HL-60 (cell line): ENCODE data around the gene NATD1.

Experiments used
- GABPA ChIP-seq: IDR thresholded peaks from 2 replicates; pipeline ENCODE4 v1.6.1; 2012; ENCODE audit warnings: low read depth
- POLR2AphosphoS5 ChIP-seq: IDR thresholded peaks from 2 replicates; pipeline ENCODE4 v1.6.1; 2012; ENCODE audit warnings: low read depth
- SPI1 ChIP-seq: IDR thresholded peaks from 2 replicates; pipeline ENCODE4 v1.6.1; 2012; ENCODE audit warnings: low read depth, mild to moderate bottlenecking, borderline replicate concordance
- TF ChIP-seq, protein P1 (sequence below): IDR thresholded peaks from one replicate; pipeline ENCODE4 v1.5.1; 2011; ENCODE audit warnings: low read length, control low read depth, inconsistent platforms; ENCODE audit not compliant: insufficient read depth
- TF ChIP-seq, protein P2 (sequence below): IDR thresholded peaks from 2 replicates; pipeline ENCODE4 v1.6.1; 2012; ENCODE audit warnings: low read depth; ENCODE audit not compliant: insufficient replicate concordance

DNA sequence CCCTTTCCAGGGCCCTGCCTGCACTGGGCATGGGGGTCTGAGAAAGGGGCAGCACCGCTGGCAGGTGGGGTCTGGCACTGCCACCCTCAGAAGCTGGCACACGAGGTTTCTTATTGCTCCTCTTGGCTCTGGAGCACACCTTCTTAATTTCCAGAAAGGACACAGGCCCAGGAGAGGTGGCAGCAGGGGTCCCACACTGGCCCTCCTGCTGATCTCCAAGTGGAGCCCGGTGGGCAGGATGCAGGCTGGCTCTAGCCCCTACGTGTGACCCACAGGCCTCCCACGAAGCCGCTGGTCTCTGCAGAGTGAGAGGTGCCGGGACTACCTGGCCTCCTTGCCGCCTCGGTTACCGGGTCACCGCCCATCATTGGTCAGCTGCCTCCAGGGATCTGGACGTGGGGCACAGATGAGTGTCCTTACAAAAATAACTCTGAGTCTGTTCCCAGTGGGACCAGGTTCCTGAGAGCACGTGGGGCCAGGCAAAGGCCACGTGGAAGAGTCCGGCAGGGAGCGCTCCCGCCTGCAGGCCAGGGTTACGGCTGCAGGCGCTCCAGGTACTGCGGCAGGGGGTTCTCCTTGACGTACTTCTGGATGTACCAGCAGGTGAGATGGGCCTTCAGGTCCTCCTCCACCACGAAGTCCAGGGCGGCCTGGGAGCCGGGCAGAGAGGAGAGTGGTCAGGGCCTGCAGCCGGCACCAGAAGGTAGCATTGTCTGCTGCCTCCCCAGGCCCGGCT is 10.3 kb downstream of the NATD1 start:
- TF ChIP-seq, protein P1, sequence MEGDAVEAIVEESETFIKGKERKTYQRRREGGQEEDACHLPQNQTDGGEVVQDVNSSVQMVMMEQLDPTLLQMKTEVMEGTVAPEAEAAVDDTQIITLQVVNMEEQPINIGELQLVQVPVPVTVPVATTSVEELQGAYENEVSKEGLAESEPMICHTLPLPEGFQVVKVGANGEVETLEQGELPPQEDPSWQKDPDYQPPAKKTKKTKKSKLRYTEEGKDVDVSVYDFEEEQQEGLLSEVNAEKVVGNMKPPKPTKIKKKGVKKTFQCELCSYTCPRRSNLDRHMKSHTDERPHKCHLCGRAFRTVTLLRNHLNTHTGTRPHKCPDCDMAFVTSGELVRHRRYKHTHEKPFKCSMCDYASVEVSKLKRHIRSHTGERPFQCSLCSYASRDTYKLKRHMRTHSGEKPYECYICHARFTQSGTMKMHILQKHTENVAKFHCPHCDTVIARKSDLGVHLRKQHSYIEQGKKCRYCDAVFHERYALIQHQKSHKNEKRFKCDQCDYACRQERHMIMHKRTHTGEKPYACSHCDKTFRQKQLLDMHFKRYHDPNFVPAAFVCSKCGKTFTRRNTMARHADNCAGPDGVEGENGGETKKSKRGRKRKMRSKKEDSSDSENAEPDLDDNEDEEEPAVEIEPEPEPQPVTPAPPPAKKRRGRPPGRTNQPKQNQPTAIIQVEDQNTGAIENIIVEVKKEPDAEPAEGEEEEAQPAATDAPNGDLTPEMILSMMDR = no peak
- TF ChIP-seq POLR2AphosphoS5 (no peak), GABPA (no peak), SPI1 (no peak)
- TF ChIP-seq, protein P2, sequence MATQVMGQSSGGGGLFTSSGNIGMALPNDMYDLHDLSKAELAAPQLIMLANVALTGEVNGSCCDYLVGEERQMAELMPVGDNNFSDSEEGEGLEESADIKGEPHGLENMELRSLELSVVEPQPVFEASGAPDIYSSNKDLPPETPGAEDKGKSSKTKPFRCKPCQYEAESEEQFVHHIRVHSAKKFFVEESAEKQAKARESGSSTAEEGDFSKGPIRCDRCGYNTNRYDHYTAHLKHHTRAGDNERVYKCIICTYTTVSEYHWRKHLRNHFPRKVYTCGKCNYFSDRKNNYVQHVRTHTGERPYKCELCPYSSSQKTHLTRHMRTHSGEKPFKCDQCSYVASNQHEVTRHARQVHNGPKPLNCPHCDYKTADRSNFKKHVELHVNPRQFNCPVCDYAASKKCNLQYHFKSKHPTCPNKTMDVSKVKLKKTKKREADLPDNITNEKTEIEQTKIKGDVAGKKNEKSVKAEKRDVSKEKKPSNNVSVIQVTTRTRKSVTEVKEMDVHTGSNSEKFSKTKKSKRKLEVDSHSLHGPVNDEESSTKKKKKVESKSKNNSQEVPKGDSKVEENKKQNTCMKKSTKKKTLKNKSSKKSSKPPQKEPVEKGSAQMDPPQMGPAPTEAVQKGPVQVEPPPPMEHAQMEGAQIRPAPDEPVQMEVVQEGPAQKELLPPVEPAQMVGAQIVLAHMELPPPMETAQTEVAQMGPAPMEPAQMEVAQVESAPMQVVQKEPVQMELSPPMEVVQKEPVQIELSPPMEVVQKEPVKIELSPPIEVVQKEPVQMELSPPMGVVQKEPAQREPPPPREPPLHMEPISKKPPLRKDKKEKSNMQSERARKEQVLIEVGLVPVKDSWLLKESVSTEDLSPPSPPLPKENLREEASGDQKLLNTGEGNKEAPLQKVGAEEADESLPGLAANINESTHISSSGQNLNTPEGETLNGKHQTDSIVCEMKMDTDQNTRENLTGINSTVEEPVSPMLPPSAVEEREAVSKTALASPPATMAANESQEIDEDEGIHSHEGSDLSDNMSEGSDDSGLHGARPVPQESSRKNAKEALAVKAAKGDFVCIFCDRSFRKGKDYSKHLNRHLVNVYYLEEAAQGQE = no peak
